ENCODE data around the gene GPC6.

Gene GPC6

DNA sequence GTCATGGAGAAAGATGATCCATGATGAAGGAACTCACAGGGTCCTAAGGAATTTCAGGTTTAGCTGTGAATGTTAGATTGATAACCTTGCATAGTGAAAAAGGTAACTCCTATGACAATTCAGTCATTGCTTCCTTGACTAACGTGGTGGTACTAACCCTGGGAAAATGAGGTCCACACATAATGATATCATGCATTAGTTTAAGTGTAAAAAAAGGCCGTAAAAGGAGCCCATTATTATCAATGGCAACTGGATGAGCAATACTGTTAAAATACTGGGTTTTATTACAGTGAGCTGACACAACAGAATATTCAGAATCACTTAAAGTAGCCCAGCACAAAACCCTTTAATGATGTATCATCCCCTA lies 737.5 kb downstream of the GPC6 start:
- H3K4me3 ChIP-seq (ENCODE audit: low read depth, low read length, poor library complexity, severe bottlenecking), result no peak overlapping the region
- no peak for TF ChIP-seq EZH2 (IDR thresholded peaks at IDR 0.05; ENCODE audit: borderline replicate concordance, low read length)
- TF ChIP-seq, protein P1, sequence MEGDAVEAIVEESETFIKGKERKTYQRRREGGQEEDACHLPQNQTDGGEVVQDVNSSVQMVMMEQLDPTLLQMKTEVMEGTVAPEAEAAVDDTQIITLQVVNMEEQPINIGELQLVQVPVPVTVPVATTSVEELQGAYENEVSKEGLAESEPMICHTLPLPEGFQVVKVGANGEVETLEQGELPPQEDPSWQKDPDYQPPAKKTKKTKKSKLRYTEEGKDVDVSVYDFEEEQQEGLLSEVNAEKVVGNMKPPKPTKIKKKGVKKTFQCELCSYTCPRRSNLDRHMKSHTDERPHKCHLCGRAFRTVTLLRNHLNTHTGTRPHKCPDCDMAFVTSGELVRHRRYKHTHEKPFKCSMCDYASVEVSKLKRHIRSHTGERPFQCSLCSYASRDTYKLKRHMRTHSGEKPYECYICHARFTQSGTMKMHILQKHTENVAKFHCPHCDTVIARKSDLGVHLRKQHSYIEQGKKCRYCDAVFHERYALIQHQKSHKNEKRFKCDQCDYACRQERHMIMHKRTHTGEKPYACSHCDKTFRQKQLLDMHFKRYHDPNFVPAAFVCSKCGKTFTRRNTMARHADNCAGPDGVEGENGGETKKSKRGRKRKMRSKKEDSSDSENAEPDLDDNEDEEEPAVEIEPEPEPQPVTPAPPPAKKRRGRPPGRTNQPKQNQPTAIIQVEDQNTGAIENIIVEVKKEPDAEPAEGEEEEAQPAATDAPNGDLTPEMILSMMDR (IDR thresholded peaks at IDR 0.05; ENCODE audit: low read length), result no peak
- no peaks in the 10 kb centered on the region for H3F3A ChIP-seq (ENCODE audit: insufficient read depth, low read length)
- no peaks in the 10 kb centered on the region for H3K4me1 ChIP-seq (ENCODE audit: insufficient read depth, low read length, severe bottlenecking)
- no peak overlapping the region for H3K4me2 ChIP-seq (ENCODE audit: low read length)
- no peaks in the 10 kb centered on the region for H3K9me3 ChIP-seq (ENCODE audit: low read length)
- H3K27ac ChIP-seq (ENCODE audit: low read depth, low read length, poor library complexity, severe bottlenecking), result no peak overlapping the region
- H2AFZ ChIP-seq (ENCODE audit: low read length), result no peak overlapping the region
- H3K27me3 ChIP-seq (ENCODE audit: insufficient read depth, low read length), result no peaks in the 10 kb centered on the region
- H4K20me1 ChIP-seq (ENCODE audit: insufficient read depth, low read length), result no peaks in the 10 kb centered on the region
- no peaks in the 10 kb centered on the region for H3K79me2 ChIP-seq (ENCODE audit: insufficient read depth, low read length)
- H3K9me2 ChIP-seq (ENCODE audit: low read depth, low read length), result no peaks in the 10 kb centered on the region
- no peak overlapping the region for H3K9ac ChIP-seq (ENCODE audit: low read length)
- H3K36me3 ChIP-seq (ENCODE audit: insufficient read depth, low read length), result no peaks in the 10 kb centered on the region

- no peak overlapping the region for H3K27ac ChIP-seq (ENCODE audit: low read depth, low read length, poor library complexity, severe bottlenecking)
- no peaks in the 10 kb centered on the region for H3K4me1 ChIP-seq (ENCODE audit: insufficient read depth, low read length, severe bottlenecking)
- TF ChIP-seq EZH2 (IDR thresholded peaks at IDR 0.05; ENCODE audit: borderline replicate concordance, low read length), result no peak
- TF ChIP-seq, protein P1 (IDR thresholded peaks at IDR 0.05; ENCODE audit: low read length), result no peak
Measured at GRCh38 chr13:93965587-93965986, 739.0 kb downstream of the GPC6 start.

GRCh38 chr13:93966267-93966936 lies 739.8 kb downstream of the GPC6 start:
- H2AFZ ChIP-seq (ENCODE audit: low read length), result no peak overlapping the region
- no peak overlapping the region for H3K4me2 ChIP-seq (ENCODE audit: low read length)

More at GRCh38 chr13:93965587-93965986, 739.0 kb downstream of the GPC6 start:
- H3K9me3 ChIP-seq (ENCODE audit: low read length), result no peaks in the 10 kb centered on the region
- H3K36me3 ChIP-seq (ENCODE audit: insufficient read depth, low read length), result no peaks in the 10 kb centered on the region
- no peak overlapping the region for H3K9ac ChIP-seq (ENCODE audit: low read length)
- H3K9me2 ChIP-seq (ENCODE audit: low read depth, low read length), result no peaks in the 10 kb centered on the region
- H4K20me1 ChIP-seq (ENCODE audit: insufficient read depth, low read length), result no peaks in the 10 kb centered on the region
- no peaks in the 10 kb centered on the region for H3K79me2 ChIP-seq (ENCODE audit: insufficient read depth, low read length)
- no peak overlapping the region for H2AFZ ChIP-seq (ENCODE audit: low read length)
- H3F3A ChIP-seq (ENCODE audit: insufficient read depth, low read length), result no peaks in the 10 kb centered on the region
- no peak overlapping the region for H3K4me2 ChIP-seq (ENCODE audit: low read length)
- no peak overlapping the region for H3K4me3 ChIP-seq (ENCODE audit: low read depth, low read length, poor library complexity, severe bottlenecking)
- no peaks in the 10 kb centered on the region for H3K27me3 ChIP-seq (ENCODE audit: insufficient read depth, low read length)

More at GRCh38 chr13:93966267-93966936, 739.8 kb downstream of the GPC6 start:
- no peaks in the 10 kb centered on the region for H3K4me1 ChIP-seq (ENCODE audit: insufficient read depth, low read length, severe bottlenecking)
- H3K9ac ChIP-seq (ENCODE audit: low read length), result no peak overlapping the region
- H3K27me3 ChIP-seq (ENCODE audit: insufficient read depth, low read length), result no peaks in the 10 kb centered on the region
- H4K20me1 ChIP-seq (ENCODE audit: insufficient read depth, low read length), result no peaks in the 10 kb centered on the region
- H3K4me3 ChIP-seq (ENCODE audit: low read depth, low read length, poor library complexity, severe bottlenecking), result no peak overlapping the region
- H3K79me2 ChIP-seq (ENCODE audit: insufficient read depth, low read length), result no peaks in the 10 kb centered on the region
- TF ChIP-seq, protein P1 (IDR thresholded peaks at IDR 0.05; ENCODE audit: low read length), result no peak
- no peak for TF ChIP-seq EZH2 (IDR thresholded peaks at IDR 0.05; ENCODE audit: borderline replicate concordance, low read length)
- H3K27ac ChIP-seq (ENCODE audit: low read depth, low read length, poor library complexity, severe bottlenecking), result no peak overlapping the region
- H3K9me2 ChIP-seq (ENCODE audit: low read depth, low read length), result no peaks in the 10 kb centered on the region
- no peaks in the 10 kb centered on the region for H3F3A ChIP-seq (ENCODE audit: insufficient read depth, low read length)
- H3K36me3 ChIP-seq (ENCODE audit: insufficient read depth, low read length), result no peaks in the 10 kb centered on the region
- no peaks in the 10 kb centered on the region for H3K9me3 ChIP-seq (ENCODE audit: low read length)

Data from OCI-LY1 (cell line).